GM18519 (cell line): Measurements from ENCODE around the gene HSD11B2.

ENCODE experiments used
- ATAC-seq: cut with Tn5 transposase; IDR thresholded peaks from one replicate; pipeline ENCODE4 v1.9.1; 2021; ENCODE audit warnings: mild to moderate bottlenecking, moderate library complexity; ENCODE audit not compliant: unreplicated experiment, low FRiP score

The HSD11B2 gene

GRCh38 chr16:67431775-67432505, 1.0 kb downstream of the HSD11B2 start:
- no peak for ATAC-seq

- no peak for ATAC-seq
These were observed 1.6 kb downstream of the HSD11B2 start for GRCh38 chr16:67432506-67432890.

GRCh38 chr16:67433131-67433719, 2.3 kb downstream of the HSD11B2 start:
- ATAC-seq: no peak

GRCh38 chr16:67435758-67436164, 4.8 kb downstream of the HSD11B2 start:
- ATAC-seq: no peak

- ATAC-seq: no peak
These were observed 5.8 kb downstream of the HSD11B2 start for GRCh38 chr16:67436640-67437193.

GRCh38 chr16:67437513-67437912, 6.6 kb downstream of the HSD11B2 start:
- no peak for ATAC-seq

GRCh38 chr16:67438098-67438791, 7.3 kb downstream of the HSD11B2 start:
- no peak for ATAC-seq

GRCh38 chr16:67438824-67439393, 8.0 kb downstream of the HSD11B2 start:
- no peak for ATAC-seq

- ATAC-seq: no peak
These were observed 10.4 kb downstream of the HSD11B2 start for GRCh38 chr16:67441271-67441753.

GRCh38 chr16:67441907-67442306, 11.0 kb downstream of the HSD11B2 start:
- ATAC-seq: no peak

GRCh38 chr16:67442581-67443255, 11.8 kb downstream of the HSD11B2 start:
- ATAC-seq: no peak

- ATAC-seq: no peak
These were observed 12.3 kb downstream of the HSD11B2 start for GRCh38 chr16:67443265-67443664.

- ATAC-seq: no peak
These were observed 13.6 kb downstream of the HSD11B2 start for GRCh38 chr16:67444259-67445125.

- ATAC-seq: no peak
These were observed 14.2 kb downstream of the HSD11B2 start for GRCh38 chr16:67445126-67445426.

- ATAC-seq: no peak
These were observed 14.6 kb downstream of the HSD11B2 start for GRCh38 chr16:67445441-67445912.

- no peak for ATAC-seq
These were observed 15.3 kb downstream of the HSD11B2 start for GRCh38 chr16:67445913-67446907.

GRCh38 chr16:67446968-67447507, 16.1 kb downstream of the HSD11B2 start:
- no peak for ATAC-seq

GRCh38 chr16:67447508-67448076, 16.7 kb downstream of the HSD11B2 start:
- no peak for ATAC-seq
